ENCODE results near the gene POLR3F. TPM values are rescaled to one million over a fixed set of nuclear protein-coding genes. Genes with fewer than 3 reads are reported as not detected.

The POLR3F gene
- total and polyA plus RNA-seq, 2 donors (not counting 3 experiments of a cell fraction or from before 2014, with no cell fraction given) = 4.5 to 9.8 TPM

DNA sequence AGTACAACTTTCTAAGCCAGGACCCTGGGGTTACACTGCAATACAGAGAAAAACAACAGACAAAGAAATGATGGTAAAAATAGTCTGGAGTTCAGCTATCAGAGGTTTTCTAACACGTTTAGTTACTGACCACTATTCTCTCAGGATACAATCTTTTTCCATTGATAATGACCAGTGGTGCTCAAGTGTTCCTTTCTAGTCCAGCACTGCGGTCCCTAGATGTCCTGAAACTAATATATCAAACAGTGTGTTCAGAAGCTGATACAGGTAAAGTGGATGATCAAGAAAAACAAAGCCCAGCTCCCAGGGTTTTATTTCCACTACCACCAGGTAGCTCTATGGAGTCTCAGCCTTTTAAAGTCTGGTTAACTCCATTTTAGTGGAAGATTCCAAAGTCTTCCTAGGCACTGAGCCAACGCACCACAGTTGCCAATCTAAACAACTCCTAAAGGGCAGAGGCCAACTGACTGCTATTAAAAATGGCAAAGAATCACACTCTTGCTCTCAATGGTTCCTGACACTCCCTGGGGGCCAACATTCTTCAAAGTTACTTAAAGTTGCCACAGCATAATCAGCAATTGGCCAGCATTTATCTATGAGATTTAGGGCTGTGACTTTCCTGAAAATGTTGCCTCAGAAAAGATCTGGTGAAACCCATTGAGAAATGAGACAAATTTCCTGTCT, 38.6 kb upstream of the POLR3F start:
- intact Hi-C loops (cut with micrococcal nuclease) = no loop called here
- Histone ChIP-seq H3K79me2 (ENCODE audit: control insufficient read depth, insufficient read depth, low read length) (no peaks in the 10 kb centered on the region), H3K4me1 (ENCODE audit: control insufficient read depth, extremely low read depth, insufficient read depth, low read length) (peaks cover 2% of the 10 kb centered on the region), H3K9me3 (replicated peaks; ENCODE audit: control insufficient read depth, insufficient read depth, low read length) (no peaks in the 10 kb centered on the region), H3K4me2 (ENCODE audit: insufficient read depth, low read length) (no peak overlapping the region), H3K36me3 (ENCODE audit: control insufficient read depth in 2 of 2, extremely low read depth in 1 of 2, insufficient read depth in 2 of 2, low read length in 2 of 2) (no peaks in the 10 kb centered on the region), H2AFZ (ENCODE audit: low read depth, low read length) (no peak overlapping the region), H3K4me3 (replicated peaks in 1 of 3; ENCODE audit: insufficient read depth in 1 of 3, low read depth in 1 of 3, low read length in 3 of 3) (no peak overlapping the region), H4K20me1 (replicated peaks; ENCODE audit: control insufficient read depth, extremely low read depth, insufficient read depth, low read length) (no peaks in the 10 kb centered on the region), H3K9me1 (replicated peaks; ENCODE audit: control insufficient read depth, extremely low read depth, insufficient read depth, low read length) (no peaks in the 10 kb centered on the region), H3K9ac (replicated peaks; ENCODE audit: extremely low read depth, insufficient read depth, low read length) (no peak overlapping the region), H3K27me3 (ENCODE audit: control insufficient read depth in 2 of 2, insufficient read depth in 2 of 2, low read length in 2 of 2) (no peaks in the 10 kb centered on the region), H3K27ac (ENCODE audit: insufficient read depth, low read depth, low read length) (no peak overlapping the region)
- dilution Hi-C loops (cut with MboI; ENCODE audit: extremely low pct_ligation_motif_present, low sequenced_read_pairs) = no loop called here
- ChIA-PET POLR2A (no interaction called here), CTCF (no interaction called here)
- DNase-seq (ENCODE audit: low read depth, low spot score) (peak; percentile 73), FAIRE-seq (peak; percentile 75)
- TF ChIP-seq FOS (IDR thresholded peaks at IDR 0.05; ENCODE audit: borderline replicate concordance, insufficient read depth, low read length) (no peak), MYC (IDR thresholded peaks at IDR 0.05; ENCODE audit: low read depth, low read length) (no peak), EZH2 (IDR thresholded peaks at IDR 0.05; ENCODE audit: borderline replicate concordance, low read depth, low read length, severe bottlenecking) (no peak), GATA2 (IDR thresholded peaks at IDR 0.05; ENCODE audit: insufficient read depth, insufficient read length, low read depth, low read length) (no peak), POLR2AphosphoS5 (IDR thresholded peaks at IDR 0.05; ENCODE audit: insufficient read depth, low read depth, low read length) (no peak), POLR2A (IDR thresholded peaks at IDR 0.05; ENCODE audit: low read depth, low read length) (no peak), JUN (IDR thresholded peaks at IDR 0.05; ENCODE audit: borderline replicate concordance, insufficient read depth, insufficient read length, low read depth) (no peak)
- TF ChIP-seq, protein P1, sequence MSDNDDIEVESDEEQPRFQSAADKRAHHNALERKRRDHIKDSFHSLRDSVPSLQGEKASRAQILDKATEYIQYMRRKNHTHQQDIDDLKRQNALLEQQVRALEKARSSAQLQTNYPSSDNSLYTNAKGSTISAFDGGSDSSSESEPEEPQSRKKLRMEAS (IDR thresholded peaks at IDR 0.05; ENCODE audit: insufficient read depth, insufficient read length) = no peak
- TF ChIP-seq, protein P2, sequence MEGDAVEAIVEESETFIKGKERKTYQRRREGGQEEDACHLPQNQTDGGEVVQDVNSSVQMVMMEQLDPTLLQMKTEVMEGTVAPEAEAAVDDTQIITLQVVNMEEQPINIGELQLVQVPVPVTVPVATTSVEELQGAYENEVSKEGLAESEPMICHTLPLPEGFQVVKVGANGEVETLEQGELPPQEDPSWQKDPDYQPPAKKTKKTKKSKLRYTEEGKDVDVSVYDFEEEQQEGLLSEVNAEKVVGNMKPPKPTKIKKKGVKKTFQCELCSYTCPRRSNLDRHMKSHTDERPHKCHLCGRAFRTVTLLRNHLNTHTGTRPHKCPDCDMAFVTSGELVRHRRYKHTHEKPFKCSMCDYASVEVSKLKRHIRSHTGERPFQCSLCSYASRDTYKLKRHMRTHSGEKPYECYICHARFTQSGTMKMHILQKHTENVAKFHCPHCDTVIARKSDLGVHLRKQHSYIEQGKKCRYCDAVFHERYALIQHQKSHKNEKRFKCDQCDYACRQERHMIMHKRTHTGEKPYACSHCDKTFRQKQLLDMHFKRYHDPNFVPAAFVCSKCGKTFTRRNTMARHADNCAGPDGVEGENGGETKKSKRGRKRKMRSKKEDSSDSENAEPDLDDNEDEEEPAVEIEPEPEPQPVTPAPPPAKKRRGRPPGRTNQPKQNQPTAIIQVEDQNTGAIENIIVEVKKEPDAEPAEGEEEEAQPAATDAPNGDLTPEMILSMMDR (IDR thresholded peaks at IDR 0.05; ENCODE audit: extremely low read depth in 1 of 2, insufficient read depth in 1 of 2, low read depth in 1 of 2, low read length in 2 of 2) = no peak
- no TSS peak for BruUV-seq (replicated peaks)
